Measurements from ENCODE around the gene SPAG9.

DNA sequence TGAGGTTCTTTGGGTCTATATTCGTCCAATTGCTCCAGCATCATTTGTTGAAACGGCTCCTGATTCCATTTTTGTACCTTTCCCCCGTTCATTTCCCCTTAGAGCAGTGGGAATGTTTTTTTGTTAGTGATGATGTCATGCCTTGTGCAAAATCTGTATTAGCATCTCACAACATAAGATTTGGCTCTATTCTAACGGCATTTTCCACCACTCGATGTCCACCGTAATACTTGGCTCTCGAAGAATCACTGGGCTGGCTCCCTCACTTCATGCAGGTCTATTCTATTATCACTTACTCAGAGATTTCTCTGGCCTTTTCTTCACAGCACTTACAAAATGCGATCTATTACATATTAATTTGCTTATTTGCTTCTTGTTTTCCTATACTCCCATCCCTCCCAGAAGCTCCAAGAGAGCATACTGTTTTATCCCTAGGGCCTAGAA is 32.1 kb upstream of the SPAG9 start:
- TF ChIP-seq, protein P1, sequence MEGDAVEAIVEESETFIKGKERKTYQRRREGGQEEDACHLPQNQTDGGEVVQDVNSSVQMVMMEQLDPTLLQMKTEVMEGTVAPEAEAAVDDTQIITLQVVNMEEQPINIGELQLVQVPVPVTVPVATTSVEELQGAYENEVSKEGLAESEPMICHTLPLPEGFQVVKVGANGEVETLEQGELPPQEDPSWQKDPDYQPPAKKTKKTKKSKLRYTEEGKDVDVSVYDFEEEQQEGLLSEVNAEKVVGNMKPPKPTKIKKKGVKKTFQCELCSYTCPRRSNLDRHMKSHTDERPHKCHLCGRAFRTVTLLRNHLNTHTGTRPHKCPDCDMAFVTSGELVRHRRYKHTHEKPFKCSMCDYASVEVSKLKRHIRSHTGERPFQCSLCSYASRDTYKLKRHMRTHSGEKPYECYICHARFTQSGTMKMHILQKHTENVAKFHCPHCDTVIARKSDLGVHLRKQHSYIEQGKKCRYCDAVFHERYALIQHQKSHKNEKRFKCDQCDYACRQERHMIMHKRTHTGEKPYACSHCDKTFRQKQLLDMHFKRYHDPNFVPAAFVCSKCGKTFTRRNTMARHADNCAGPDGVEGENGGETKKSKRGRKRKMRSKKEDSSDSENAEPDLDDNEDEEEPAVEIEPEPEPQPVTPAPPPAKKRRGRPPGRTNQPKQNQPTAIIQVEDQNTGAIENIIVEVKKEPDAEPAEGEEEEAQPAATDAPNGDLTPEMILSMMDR (IDR thresholded peaks at IDR 0.05), result no peak
- TF ChIP-seq EZH2 (IDR thresholded peaks at IDR 0.05; ENCODE audit: borderline replicate concordance, insufficient read depth, low read depth, low read length, poor library complexity, severe bottlenecking), result no peak

Data from B cell (primary cell).